GM23338 (cell line): ENCODE data around the gene GTF2A1. TPM values are rescaled to one million over a fixed set of nuclear protein-coding genes. Genes with fewer than 3 reads are reported as not detected.

Source experiments
- ATAC-seq: fragments of 200-7000 bp; cut with Tn5 transposase; 3 replicates; pipeline ENCODE4 v1.9.1; 2020
- DNase-seq: peaks from one replicate; pipeline ENCODE4 v3.0.0-alpha.2; 2015; ENCODE audit warnings: low spot score
- H2AFZ ChIP-seq: fragments of 200-600 bp; sonication (generic); 2 replicates; pipeline ENCODE4 v1.8.0; 2016; ENCODE audit warnings: antibody characterized with exemption, mild to moderate bottlenecking, moderate library complexity
- H3F3A ChIP-seq: fragments of 200-600 bp; sonication (generic); replicated peaks from 2 replicates; pipeline ENCODE4 v1.8.0; 2017; ENCODE audit warnings: antibody characterized with exemption, mixed run types, low read depth
- H3K27ac ChIP-seq: fragments of 200-600 bp; sonication (generic); 2 replicates; pipeline ENCODE4 v1.6.1; 2016; ENCODE audit warnings: low read depth
- H3K27me3 ChIP-seq: fragments of 200-600 bp; sonication (generic); 2 replicates; pipeline ENCODE4 v1.8.0; 2016; ENCODE audit warnings: mild to moderate bottlenecking, mixed run types, moderate library complexity; ENCODE audit not compliant: insufficient read depth
- H3K36me3 ChIP-seq: fragments of 200-600 bp; sonication (generic); 2 replicates; pipeline ENCODE4 v1.8.0; 2016; ENCODE audit warnings: mild to moderate bottlenecking; ENCODE audit not compliant: insufficient read depth
- H3K4me1 ChIP-seq: fragments of 200-600 bp; sonication (generic); 2 replicates; pipeline ENCODE4 v1.8.0; 2016; ENCODE audit warnings: mild to moderate bottlenecking, moderate library complexity; ENCODE audit not compliant: insufficient read depth
- H3K4me2 ChIP-seq: fragments of 200-600 bp; sonication (generic); 2 replicates; pipeline ENCODE4 v1.7.1; 2017; ENCODE audit warnings: mixed run types
- H3K4me3 ChIP-seq: fragments of 200-600 bp; sonication (generic); 2 replicates; pipeline ENCODE4 v1.6.1; 2016; ENCODE audit warnings: mixed run types
- H3K79me2 ChIP-seq: fragments of 200-600 bp; sonication (generic); replicated peaks from 2 replicates; pipeline ENCODE4 v1.8.0; 2017; ENCODE audit warnings: mild to moderate bottlenecking; ENCODE audit not compliant: insufficient read depth
- H3K9me2 ChIP-seq: fragments of 200-600 bp; sonication (generic); 2 replicates; pipeline ENCODE4 v1.8.0; 2017; ENCODE audit not compliant: insufficient read depth
- H4K20me1 ChIP-seq: fragments of 200-600 bp; sonication (generic); replicated peaks from 2 replicates; pipeline ENCODE4 v1.8.0; 2017; ENCODE audit warnings: mild to moderate bottlenecking; ENCODE audit not compliant: insufficient read depth
- H3K27ac Mint-ChIP-seq: 2 replicates; pipeline ENCODE4 v1.8.0; 2020; ENCODE audit warnings: inconsistent platforms, mild to moderate bottlenecking, moderate library complexity, mixed read lengths
- H3K27me3 Mint-ChIP-seq: 3 replicates; pipeline ENCODE4 v1.8.0; 2022; ENCODE audit warnings: low read depth, mild to moderate bottlenecking, moderate library complexity, mixed read lengths, inconsistent platforms; ENCODE audit not compliant: insufficient read depth, poor library complexity
- H3K36me3 Mint-ChIP-seq: 3 replicates; pipeline ENCODE4 v1.8.0; 2021; ENCODE audit warnings: low read depth, mild to moderate bottlenecking, inconsistent platforms, moderate library complexity, mixed read lengths
- H3K4me1 Mint-ChIP-seq: 3 replicates; pipeline ENCODE4 v1.8.0; 2020; ENCODE audit warnings: mild to moderate bottlenecking, inconsistent platforms, mixed read lengths
- H3K4me3 Mint-ChIP-seq: 3 replicates; pipeline ENCODE4 v1.8.0; 2021; ENCODE audit warnings: moderate library complexity, mild to moderate bottlenecking, inconsistent platforms, mixed read lengths
- H3K9me3 Mint-ChIP-seq: 3 replicates; pipeline ENCODE4 v1.8.0; 2020; ENCODE audit warnings: moderate library complexity, mild to moderate bottlenecking, inconsistent platforms, mixed read lengths
- CREB1 ChIP-seq: fragments of 250-450 bp; sonication (Bioruptor Pico); IDR thresholded peaks from 2 replicates; pipeline ENCODE4 v1.5.0; 2020; ENCODE audit warnings: low read depth, mild to moderate bottlenecking, moderate library complexity
- CTCF ChIP-seq, 2 experiments: fragments of 200-600 bp in 1 of 2; sonication (generic) in 1 of 2; conservative IDR thresholded peaks; 2 replicates each; pipeline versions ENCODE4 v1.5.1 to v1.6.1; 2016 to 2017; ENCODE audit warnings: antibody characterized with exemption in 2 of 2, low read depth in 2 of 2, mild to moderate bottlenecking in 2 of 2, moderate library complexity in 1 of 2
- EZH2phosphoT487 ChIP-seq: fragments of 200-600 bp; sonication (generic); IDR thresholded peaks from one replicate; pipeline ENCODE4 v1.8.1; 2018; ENCODE audit warnings: antibody characterized with exemption; ENCODE audit not compliant: unreplicated experiment
- JUNB ChIP-seq: IDR thresholded peaks from one replicate; pipeline ENCODE4 v1.6.1; 2016; ENCODE audit warnings: antibody characterized with exemption; ENCODE audit not compliant: unreplicated experiment
- NANOG ChIP-seq: IDR thresholded peaks from 2 replicates; pipeline ENCODE4 v1.6.1; 2016; ENCODE audit warnings: antibody characterized with exemption, borderline replicate concordance
- POLR2AphosphoS5 ChIP-seq: IDR thresholded peaks from 2 replicates; pipeline ENCODE4 v1.6.1; 2016; ENCODE audit warnings: antibody characterized with exemption, low read depth
- STAT1 ChIP-seq: IDR thresholded peaks from one replicate; pipeline ENCODE4 v1.6.1; 2016; ENCODE audit warnings: antibody characterized with exemption; ENCODE audit not compliant: unreplicated experiment
- ZNF114 ChIP-seq: fragments of 250-450 bp; sonication (Bioruptor Pico); IDR thresholded peaks from 2 replicates; pipeline ENCODE4 v1.5.0; 2020; ENCODE audit warnings: mild to moderate bottlenecking, moderate library complexity
- ZNF331 ChIP-seq: fragments of 250-450 bp; sonication (Bioruptor Pico); IDR thresholded peaks from 2 replicates; pipeline ENCODE4 v1.5.0; 2020; ENCODE audit warnings: low read depth, mild to moderate bottlenecking, moderate library complexity
- polyA plus RNA-seq: library from polyadenylated mRNA; unstranded; fragments of >200 nt; fragmentation: Nextera tagmentation; extraction: Ambion mirVana; gene quantifications from 2 replicates; pipeline ENCODE4 v1.2.1, GENCODE V29; 2016
- total RNA-seq: library from RNA; depleted of rRNA; stranded (reverse); fragments of >200 nt; shearing (Covaris generic); gene quantifications from 2 replicates; pipeline ENCODE4 v1.2.3, GENCODE V29; 2014
- TF ChIP-seq, protein P1 (sequence below): IDR thresholded peaks from 2 replicates; pipeline ENCODE4 v1.6.1; 2016; ENCODE audit warnings: antibody characterized with exemption

The GTF2A1 gene
- total and polyA plus RNA-seq, 2 experiments from 2014 or later = 12.1 to 50.6 TPM

- Histone ChIP-seq H3K4me3 (no peak overlapping the region), H4K20me1 (peaks cover 5% of the 10 kb centered on the region; the same call in 1 of the 2 replicates), H3K27ac (no peak overlapping the region), H3K9me2 (no peaks in the 10 kb centered on the region), H3K4me1 (no peaks in the 10 kb centered on the region), H3K4me2 (no peak overlapping the region), H3K79me2 (peaks cover 7% of the 10 kb centered on the region), H2AFZ (no peak overlapping the region), H3K36me3 (peaks cover 3% of the 10 kb centered on the region; the same call in 1 of the 2 replicates), H3F3A (no peaks in the 10 kb centered on the region), H3K27me3 (no peaks in the 10 kb centered on the region)
- no peak for ATAC-seq
- Mint-ChIP-seq H3K4me3 (no peak overlapping the region), H3K27ac (no peak overlapping the region), H3K4me1 (no peaks in the 10 kb centered on the region), H3K36me3 (peaks cover 34% of the 10 kb centered on the region), H3K27me3 (no peaks in the 10 kb centered on the region), H3K9me3 (no peaks in the 10 kb centered on the region)
- DNase-seq = no peak
- TF ChIP-seq CREB1 (CRISPR knock-in tag) = no peak
- TF ChIP-seq EZH2phosphoT487 = no peak
- no peak for TF ChIP-seq POLR2AphosphoS5
- no peak for TF ChIP-seq ZNF114 (CRISPR knock-in tag)
- TF ChIP-seq, protein P1, sequence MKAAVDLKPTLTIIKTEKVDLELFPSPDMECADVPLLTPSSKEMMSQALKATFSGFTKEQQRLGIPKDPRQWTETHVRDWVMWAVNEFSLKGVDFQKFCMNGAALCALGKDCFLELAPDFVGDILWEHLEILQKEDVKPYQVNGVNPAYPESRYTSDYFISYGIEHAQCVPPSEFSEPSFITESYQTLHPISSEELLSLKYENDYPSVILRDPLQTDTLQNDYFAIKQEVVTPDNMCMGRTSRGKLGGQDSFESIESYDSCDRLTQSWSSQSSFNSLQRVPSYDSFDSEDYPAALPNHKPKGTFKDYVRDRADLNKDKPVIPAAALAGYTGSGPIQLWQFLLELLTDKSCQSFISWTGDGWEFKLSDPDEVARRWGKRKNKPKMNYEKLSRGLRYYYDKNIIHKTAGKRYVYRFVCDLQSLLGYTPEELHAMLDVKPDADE = no peak
- TF ChIP-seq NANOG = no peak
- TF ChIP-seq CTCF (conservative IDR thresholded peaks at IDR 0.05; ENCODE audit: low read depth in 2 of 2) = no peak
- TF ChIP-seq JUNB = no peak
Observed at GRCh38 chr14:81178063-81178462, 42.7 kb downstream of the GTF2A1 start.

- Mint-ChIP-seq H3K4me3 (no peak overlapping the region), H3K9me3 (no peaks in the 10 kb centered on the region), H3K27me3 (no peaks in the 10 kb centered on the region), H3K36me3 (peaks cover 28% of the 10 kb centered on the region; the same call in 2 of the 3 replicates), H3K27ac (no peak overlapping the region), H3K4me1 (no peaks in the 10 kb centered on the region)
- Histone ChIP-seq H3K4me1 (no peaks in the 10 kb centered on the region), H2AFZ (no peak overlapping the region), H3K36me3 (peaks cover 3% of the 10 kb centered on the region; the same call in 1 of the 2 replicates), H4K20me1 (peaks cover 3% of the 10 kb centered on the region; the same call in 1 of the 2 replicates), H3K79me2 (peaks cover 1% of the 10 kb centered on the region), H3K9me2 (no peaks in the 10 kb centered on the region), H3K27me3 (no peaks in the 10 kb centered on the region), H3K4me2 (no peak overlapping the region), H3K27ac (no peak overlapping the region), H3F3A (no peaks in the 10 kb centered on the region), H3K4me3 (no peak overlapping the region)
- no peak for TF ChIP-seq CREB1 (CRISPR knock-in tag)
- TF ChIP-seq NANOG = no peak
- no peak for TF ChIP-seq CTCF (conservative IDR thresholded peaks at IDR 0.05; ENCODE audit: low read depth in 2 of 2)
- TF ChIP-seq STAT1 = no peak
- TF ChIP-seq ZNF331 (CRISPR knock-in tag) = no peak
- TF ChIP-seq, protein P1 = no peak
- DNase-seq (no peak), ATAC-seq (no peak)
Observed at GRCh38 chr14:81177225-81177624, 43.5 kb downstream of the GTF2A1 start.
